GM18511 (cell line): ENCODE data around the gene ABRACL.
"Not testable (repeated sequence)": the region's sequence is repeated elsewhere in the genome, so short reads cannot be mapped to it uniquely, and the experiment has no call there.

Source experiments
- ATAC-seq: cut with Tn5 transposase; IDR thresholded peaks from one replicate; pipeline ENCODE4 v1.9.1; 2021; ENCODE audit warnings: mild to moderate bottlenecking, moderate library complexity; ENCODE audit not compliant: unreplicated experiment

The ABRACL gene, protein sequence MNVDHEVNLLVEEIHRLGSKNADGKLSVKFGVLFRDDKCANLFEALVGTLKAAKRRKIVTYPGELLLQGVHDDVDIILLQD

DNA sequence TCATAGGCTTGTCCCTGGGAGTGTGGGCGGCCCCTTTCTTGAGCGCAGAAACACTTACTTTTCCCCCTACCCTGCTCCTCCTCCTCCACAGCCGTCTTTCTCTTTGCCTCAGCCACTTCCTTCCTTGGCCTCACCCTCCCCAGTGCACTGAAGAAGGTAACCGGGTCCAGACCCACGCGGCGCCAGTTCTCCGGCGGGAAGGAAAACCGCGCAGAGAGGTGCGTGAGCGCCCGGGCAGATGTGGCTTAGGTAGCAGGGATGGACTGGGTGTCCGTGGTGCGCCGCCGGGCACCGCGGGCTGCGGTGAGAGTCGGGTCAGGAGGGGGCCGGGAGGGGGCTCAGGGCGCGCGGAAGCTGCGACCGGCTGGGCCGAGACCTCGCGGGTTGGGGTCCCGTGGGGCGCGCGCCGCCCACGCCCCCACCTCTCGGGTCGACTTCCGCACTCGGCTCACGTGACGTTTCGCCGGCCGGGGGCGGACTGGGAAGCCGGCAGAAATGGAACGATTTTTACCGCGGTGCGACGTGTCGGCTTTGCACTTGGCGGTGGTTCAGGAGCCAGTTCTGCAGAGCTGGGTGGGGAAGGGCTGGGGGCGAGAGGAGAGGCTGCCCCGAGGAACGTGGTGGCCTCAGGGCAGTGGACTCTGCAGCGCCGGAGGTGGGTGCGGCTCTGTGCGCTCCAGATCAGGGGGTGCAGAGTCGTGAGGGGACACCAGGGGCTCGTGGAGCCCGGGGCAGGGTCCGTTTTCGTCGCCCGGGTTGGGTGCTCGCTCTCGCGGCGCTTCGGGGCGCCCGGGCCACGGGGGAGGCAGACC lies at the start of gene ABRACL:
Gene ABRACL (plus strand): TSS at position 88 of the 812 bp plus-strand sequence. CDS start 5,416 bp downstream, outside the sequence.
- ATAC-seq: peak; percentile 66

DNA sequence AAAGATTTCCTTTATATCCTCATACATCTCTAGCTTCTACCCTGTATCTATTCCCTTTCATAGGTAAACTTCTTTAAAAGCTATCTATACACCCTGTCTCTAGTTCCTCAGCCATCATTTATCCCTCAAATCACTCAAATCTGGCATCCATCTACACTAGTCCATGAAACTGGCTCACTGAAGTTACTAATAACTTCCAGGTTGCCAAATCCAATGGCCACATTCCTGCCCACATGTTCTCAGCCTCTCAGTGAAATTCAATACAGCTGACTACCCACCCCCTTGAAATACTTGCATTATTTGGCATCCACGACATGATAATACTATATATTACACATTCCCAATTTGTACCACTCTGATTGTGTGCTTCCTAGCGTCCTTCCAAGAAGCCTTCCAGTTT lies 49.2 kb upstream of the ABRACL start:
- ATAC-seq: no peak

DNA sequence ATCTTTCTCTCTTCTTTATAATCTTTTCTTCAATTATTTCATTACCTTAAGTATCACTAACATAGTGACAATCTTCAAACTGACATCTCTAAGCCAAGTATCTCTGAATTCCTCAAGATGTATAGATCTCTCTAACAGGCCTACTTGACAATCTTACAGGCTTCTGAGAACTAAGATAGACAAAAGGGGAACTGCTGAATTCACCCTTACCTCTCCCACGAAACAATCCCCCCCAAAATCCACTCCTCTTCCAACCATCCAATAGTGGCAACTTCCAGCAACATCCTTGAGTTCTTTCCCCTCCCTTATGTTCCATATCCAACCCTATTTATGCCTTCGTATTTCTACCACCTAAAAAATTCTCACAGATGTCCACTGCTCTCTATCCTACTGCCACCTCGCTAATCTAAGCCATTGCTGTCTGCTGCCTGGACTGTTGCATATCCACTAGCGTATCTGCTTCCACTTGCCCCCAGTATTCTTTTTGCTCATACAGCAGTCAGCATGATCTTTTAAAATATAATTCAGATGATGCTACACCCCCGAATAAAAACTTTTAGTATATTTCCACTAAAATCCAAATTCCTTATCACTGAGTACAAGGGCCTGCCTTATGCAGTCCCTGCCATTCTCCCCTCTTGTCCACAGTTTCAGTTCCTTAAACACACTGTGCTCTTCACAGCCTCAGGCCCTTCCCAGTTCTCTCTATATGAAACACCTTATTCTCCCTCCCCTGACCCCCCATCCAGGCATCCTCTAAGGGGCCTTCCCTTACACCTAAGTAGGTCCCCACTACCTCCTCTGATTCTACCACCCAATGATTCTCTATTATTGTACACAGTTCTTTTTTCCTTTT lies 48.5 kb upstream of the ABRACL start:
- peak; percentile 63 for ATAC-seq

DNA sequence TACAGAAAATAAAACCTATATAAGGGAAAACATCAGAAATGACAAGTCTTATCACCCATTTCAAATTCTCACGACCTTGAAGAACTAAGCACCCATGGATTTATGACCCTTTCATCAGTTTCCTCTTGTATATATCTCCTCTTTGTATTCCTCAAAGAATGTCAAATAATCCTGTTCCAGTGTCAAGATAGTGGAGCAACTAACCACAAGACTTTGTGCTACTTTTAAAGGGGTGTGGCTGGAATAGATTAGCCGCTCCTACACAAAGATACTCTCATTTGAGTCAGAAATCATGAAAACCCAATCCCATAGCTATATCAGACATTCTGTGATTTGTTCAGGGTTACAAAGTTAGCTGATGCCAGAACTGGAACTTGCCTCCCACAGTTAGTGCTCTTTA lies 47.1 kb upstream of the ABRACL start:
- no peak for ATAC-seq

- no peak for ATAC-seq
These were observed 42.0 kb upstream of the ABRACL start for GRCh38 chr6:138986578-138986977.

GRCh38 chr6:138987080-138987642 lies 41.4 kb upstream of the ABRACL start:
- peak; percentile 1 for ATAC-seq

GRCh38 chr6:138987643-138988468 lies 40.7 kb upstream of the ABRACL start, which contains the start of gene REPS1:
Gene REPS1 (minus strand): TSS chr6:138988253. CDS start chr6:138987682, 571 bp downstream.
- peak; percentile 91 for ATAC-seq

- peak; percentile 15 for ATAC-seq
These were observed 40.1 kb upstream of the ABRACL start for GRCh38 chr6:138988469-138988834.

- no peak for ATAC-seq
These were observed 39.2 kb upstream of the ABRACL start for GRCh38 chr6:138989098-138989983.

GRCh38 chr6:138991206-138991605 lies 37.3 kb upstream of the ABRACL start:
- ATAC-seq: no peak

GRCh38 chr6:138992965-138993364 lies 35.6 kb upstream of the ABRACL start:
- ATAC-seq: not testable (repeated sequence)

GRCh38 chr6:138993410-138993809 lies 35.1 kb upstream of the ABRACL start:
- ATAC-seq: not testable (repeated sequence)

- ATAC-seq: no peak
These were observed 32.0 kb upstream of the ABRACL start for GRCh38 chr6:138996524-138996923.

DNA sequence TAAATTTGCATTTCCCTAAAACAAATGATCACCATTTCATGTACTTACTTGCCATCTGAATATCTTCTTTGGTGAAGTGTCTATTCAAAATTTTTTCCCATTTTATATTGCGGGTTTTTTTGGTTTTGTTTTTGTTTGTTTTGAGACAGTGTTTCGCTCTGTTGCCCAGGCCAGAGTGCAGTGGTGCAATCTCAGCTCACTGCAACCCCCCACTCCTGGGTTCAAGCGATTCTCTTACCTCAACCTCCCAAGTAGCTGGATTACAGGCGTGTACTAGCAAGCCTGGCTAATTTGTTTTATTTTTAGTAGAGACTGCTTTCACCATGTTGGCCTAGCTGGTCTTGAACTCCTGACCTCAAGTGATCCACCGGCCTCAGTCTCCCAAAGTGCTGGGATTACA lies 31.4 kb upstream of the ABRACL start:
- ATAC-seq: no peak

- ATAC-seq: no peak
These were observed 28.4 kb upstream of the ABRACL start for GRCh38 chr6:138999949-139000725.

GRCh38 chr6:139003751-139004150 lies 24.8 kb upstream of the ABRACL start:
- ATAC-seq: no peak

DNA sequence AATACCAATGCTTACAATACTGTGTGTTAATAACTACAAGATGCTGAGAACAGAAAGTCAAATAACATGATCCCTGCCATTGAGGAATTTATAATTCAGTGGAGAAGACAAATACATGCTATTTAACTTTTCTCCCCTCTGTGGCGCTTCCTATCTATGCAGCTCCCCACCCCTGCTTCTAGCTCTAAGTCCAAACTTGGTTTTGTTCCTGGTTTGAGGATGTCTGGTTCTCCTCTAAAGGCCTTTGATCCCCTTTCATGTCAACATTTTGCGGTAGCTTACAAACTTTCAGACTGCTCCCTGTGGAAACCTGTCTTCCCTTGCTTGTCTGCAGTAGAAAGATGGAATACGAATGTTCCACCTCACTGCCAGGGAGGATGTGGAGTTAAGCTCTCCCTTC lies 22.1 kb upstream of the ABRACL start:
- ATAC-seq: no peak

GRCh38 chr6:139007428-139007827 lies 21.1 kb upstream of the ABRACL start:
- ATAC-seq: no peak

DNA sequence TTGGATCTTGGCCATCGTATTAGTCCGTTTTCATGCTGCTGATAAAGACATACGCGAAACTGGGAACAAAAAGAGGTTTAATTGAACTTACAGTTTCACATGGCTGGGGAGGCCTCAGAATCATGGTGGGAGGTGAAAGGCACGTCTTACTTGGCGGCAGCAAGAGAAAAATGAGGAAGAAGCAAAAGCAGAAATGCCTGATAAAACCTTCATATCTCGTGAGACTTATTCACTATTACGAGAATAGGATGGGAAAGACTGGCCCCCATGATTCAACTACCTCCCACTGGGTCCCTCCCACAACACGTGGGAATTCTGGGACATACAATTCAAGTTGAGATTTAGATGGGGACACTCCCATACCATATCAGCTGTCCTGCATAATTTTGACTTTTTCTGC lies 20.4 kb upstream of the ABRACL start:
- ATAC-seq: no peak
